Adrenal gland (tissue), 5 donors: ENCODE measurements around the gene CCDC88B.

Source experiments
- POLR2A ChIP-seq, 2 donors: fragments of 450-650 bp; IDR thresholded peaks; one replicate each; pipeline ENCODE4 v1.6.1; 2017; ENCODE audit warnings: antibody characterized with exemption in 2 of 2, mild to moderate bottlenecking in 2 of 2, moderate library complexity in 1 of 2
- TF ChIP-seq, protein P1 (sequence below), 6 experiments: fragments of 450-650 bp in 4 of 6; fragments of 200-600 bp in 2 of 6; sonication (generic) in 1 of 6; IDR thresholded peaks; 1 replicate in 5 of 6; 2 replicates in 1 of 6; pipeline versions ENCODE4 v1.5.1 to v1.8.0; 2016 to 2021; ENCODE audit warnings: antibody characterized with exemption in 6 of 6, mild to moderate bottlenecking in 2 of 6, moderate library complexity in 1 of 6
- donor health status: DM: no; HTN: no; CAD: no.

DNA sequence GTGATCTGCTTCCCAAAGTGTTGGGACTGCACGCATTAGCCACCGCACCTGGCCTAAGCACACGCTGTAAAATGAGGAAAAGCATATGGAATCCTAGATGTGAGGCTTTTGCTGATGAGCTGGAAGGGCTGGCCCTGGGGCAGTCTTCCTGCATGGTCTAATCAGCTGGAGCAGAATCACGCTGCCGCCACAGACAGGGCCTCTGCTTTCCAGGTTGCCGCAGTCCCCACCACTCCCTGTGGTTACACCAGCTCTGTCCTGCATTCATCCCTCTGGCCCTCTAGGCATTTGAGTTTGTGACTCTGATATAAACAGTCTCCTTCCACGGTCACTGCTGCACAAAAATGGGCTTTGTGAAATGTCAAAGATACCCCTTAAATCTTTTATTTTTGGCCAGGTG is 36.1 kb downstream of the CCDC88B start:
- TF ChIP-seq, protein P1, sequence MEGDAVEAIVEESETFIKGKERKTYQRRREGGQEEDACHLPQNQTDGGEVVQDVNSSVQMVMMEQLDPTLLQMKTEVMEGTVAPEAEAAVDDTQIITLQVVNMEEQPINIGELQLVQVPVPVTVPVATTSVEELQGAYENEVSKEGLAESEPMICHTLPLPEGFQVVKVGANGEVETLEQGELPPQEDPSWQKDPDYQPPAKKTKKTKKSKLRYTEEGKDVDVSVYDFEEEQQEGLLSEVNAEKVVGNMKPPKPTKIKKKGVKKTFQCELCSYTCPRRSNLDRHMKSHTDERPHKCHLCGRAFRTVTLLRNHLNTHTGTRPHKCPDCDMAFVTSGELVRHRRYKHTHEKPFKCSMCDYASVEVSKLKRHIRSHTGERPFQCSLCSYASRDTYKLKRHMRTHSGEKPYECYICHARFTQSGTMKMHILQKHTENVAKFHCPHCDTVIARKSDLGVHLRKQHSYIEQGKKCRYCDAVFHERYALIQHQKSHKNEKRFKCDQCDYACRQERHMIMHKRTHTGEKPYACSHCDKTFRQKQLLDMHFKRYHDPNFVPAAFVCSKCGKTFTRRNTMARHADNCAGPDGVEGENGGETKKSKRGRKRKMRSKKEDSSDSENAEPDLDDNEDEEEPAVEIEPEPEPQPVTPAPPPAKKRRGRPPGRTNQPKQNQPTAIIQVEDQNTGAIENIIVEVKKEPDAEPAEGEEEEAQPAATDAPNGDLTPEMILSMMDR (IDR thresholded peaks at IDR 0.05): no peak
- no peak for TF ChIP-seq POLR2A (IDR thresholded peaks at IDR 0.05)
